CD14-positive monocyte (primary cell): ENCODE measurements around the gene KRTAP10-10. TPM values are rescaled to one million over a fixed set of nuclear protein-coding genes. Genes with fewer than 3 reads are reported as not detected.
"Not testable (repeated sequence)": the region's sequence is repeated elsewhere in the genome, so short reads cannot be mapped to it uniquely, and the experiment has no call there.

Source experiments
- DNase-seq, 3 donors: peaks; one replicate each; pipeline ENCODE4 v3.0.0-alpha.2; 2011 to 2022
- H2AFZ ChIP-seq: 2 replicates; pipeline ENCODE4 v1.6.0; 2012; ENCODE audit warnings: mild to moderate bottlenecking, low read depth, low read length, inconsistent platforms; ENCODE audit not compliant: insufficient read depth, poor library complexity, severe bottlenecking
- H3K27ac ChIP-seq, 2 donors: 1 replicate in 1 of 2; 2 replicates in 1 of 2; pipeline ENCODE4 v1.5.1; 2012 to 2013; ENCODE audit warnings: low read length in 2 of 2, control low read depth in 1 of 2, inconsistent platforms in 1 of 2, low read depth in 1 of 2, mild to moderate bottlenecking in 1 of 2
- H3K27me3 ChIP-seq, 2 donors: one replicate each; pipeline versions ENCODE4 v1.6.0 to v1.6.1; 2011 to 2013; ENCODE audit warnings: low read length in 2 of 2; ENCODE audit not compliant: control insufficient read depth in 2 of 2, insufficient read depth in 2 of 2
- H3K36me3 ChIP-seq, 2 donors: replicated peaks in 1 of 2; 1 replicate in 1 of 2; 2 replicates in 1 of 2; pipeline versions ENCODE4 v1.5.1 to v1.6.1; 2012 to 2013; ENCODE audit warnings: low read length in 2 of 2, control low read depth in 1 of 2, inconsistent platforms in 1 of 2, mild to moderate bottlenecking in 1 of 2; ENCODE audit not compliant: insufficient read depth in 2 of 2, control insufficient read depth in 1 of 2
- H3K4me1 ChIP-seq, 2 donors: 1 replicate in 1 of 2; 2 replicates in 1 of 2; pipeline versions ENCODE4 v1.5.1 to v1.6.1; 2012 to 2013; ENCODE audit warnings: low read length in 2 of 2, control low read depth in 1 of 2, inconsistent platforms in 1 of 2, mild to moderate bottlenecking in 1 of 2, moderate library complexity in 1 of 2; ENCODE audit not compliant: insufficient read depth in 2 of 2, control insufficient read depth in 1 of 2
- H3K4me2 ChIP-seq: replicated peaks from 2 replicates; pipeline ENCODE3; 2012; ENCODE audit warnings: low read length, moderate library complexity, mild to moderate bottlenecking; ENCODE audit not compliant: poor library complexity, severe bottlenecking; ENCODE audit errors: extremely low read depth
- H3K4me3 ChIP-seq, 3 experiments: fragments of 200-600 bp in 1 of 3; sonication (generic) in 1 of 3; replicated peaks in 1 of 3; 1 replicate in 2 of 3; 2 replicates in 1 of 3; pipeline ENCODE4 v1.5.1; 2011 to 2013; ENCODE audit warnings: low read length in 3 of 3, mild to moderate bottlenecking in 3 of 3, control low read depth in 2 of 3, low read depth in 2 of 3, inconsistent platforms in 1 of 3, moderate library complexity in 1 of 3
- H3K79me2 ChIP-seq: 2 replicates; pipeline ENCODE4 v1.6.0; 2012; ENCODE audit warnings: mild to moderate bottlenecking, control low read depth, inconsistent platforms, low read length, moderate library complexity; ENCODE audit not compliant: insufficient read depth
- H3K9ac ChIP-seq: 2 replicates; pipeline ENCODE4 v1.6.0; 2017; ENCODE audit warnings: low read length, mild to moderate bottlenecking; ENCODE audit not compliant: insufficient read depth, poor library complexity, severe bottlenecking
- H3K9me3 ChIP-seq, 2 donors: replicated peaks in 1 of 2; 1 replicate in 1 of 2; 2 replicates in 1 of 2; pipeline versions ENCODE4 v1.5.1 to v1.6.1; 2012 to 2013; ENCODE audit warnings: low read length in 2 of 2, control low read depth in 1 of 2; ENCODE audit not compliant: control insufficient read depth in 1 of 2, insufficient read depth in 1 of 2
- H4K20me1 ChIP-seq: 2 replicates; pipeline ENCODE4 v1.6.0; 2012; ENCODE audit warnings: mild to moderate bottlenecking, low read length, control low read depth, moderate library complexity; ENCODE audit not compliant: insufficient read depth
- H3K27ac Mint-ChIP-seq, 7 donors: one replicate each; pipeline ENCODE4 v1.8.0; 2020; ENCODE audit warnings: mild to moderate bottlenecking in 7 of 7, mixed read lengths in 7 of 7, moderate library complexity in 6 of 7, inconsistent platforms in 2 of 7
- H3K27me3 Mint-ChIP-seq, 3 donors: one replicate each; pipeline ENCODE4 v1.8.0; 2021 to 2022; ENCODE audit warnings: low read depth in 3 of 3, mild to moderate bottlenecking in 3 of 3, mixed read lengths in 3 of 3, moderate library complexity in 3 of 3, inconsistent platforms in 1 of 3
- H3K36me3 Mint-ChIP-seq, 2 donors: one replicate each; pipeline ENCODE4 v1.8.0; 2020; ENCODE audit warnings: mixed read lengths in 2 of 2, inconsistent platforms in 1 of 2, mild to moderate bottlenecking in 1 of 2
- H3K4me1 Mint-ChIP-seq: one replicate; pipeline ENCODE4 v1.8.0; 2020; ENCODE audit warnings: mild to moderate bottlenecking, mixed read lengths
- H3K4me3 Mint-ChIP-seq, 2 donors: one replicate each; pipeline ENCODE4 v1.8.0; 2020; ENCODE audit warnings: mild to moderate bottlenecking in 2 of 2, mixed read lengths in 2 of 2, moderate library complexity in 1 of 2
- H3K9me3 Mint-ChIP-seq, 7 donors: one replicate each; pipeline ENCODE4 v1.8.0; 2020 to 2022; ENCODE audit warnings: mixed read lengths in 7 of 7, mild to moderate bottlenecking in 6 of 7, moderate library complexity in 6 of 7, inconsistent platforms in 2 of 7
- CTCF ChIP-seq: fragments of 200-600 bp; IDR thresholded peaks from one replicate; pipeline ENCODE4 v1.8.0; 2022; ENCODE audit warnings: antibody characterized with exemption, mild to moderate bottlenecking
- WGBS: methylation state at CpG from one replicate; pipeline ENCODE4 v1.1.5; 2013; ENCODE audit warnings: missing lambda C conversion rate; ENCODE audit not compliant: insufficient coverage; 5-methylcytosine and 5-hydroxymethylcytosine counted together
- intact Hi-C, 2 donors: fragments of 100-400 bp; cut with micrococcal nuclease; formaldehyde crosslinking; loops; one replicate each; pipeline versions ENCODE4 v1.15.0 to v1.15.1; 2023
- polyA plus RNA-seq, 3 donors: library from polyadenylated mRNA; depleted of rRNA in 1 of 3; unstranded in 2 of 3; stranded (reverse) in 1 of 3; fragments of 300-500 nt in 2 of 3; fragments of >200 nt in 1 of 3; fragmentation: Illumina TruSeq in 2 of 3; gene quantifications; 1 replicate in 2 of 3; 2 replicates in 1 of 3; pipeline ENCODE4 v1.2.3, GENCODE V29; 2012 to 2021

Gene KRTAP10-10
- polyA plus RNA-seq, 3 donors, result not detected

- Mint-ChIP-seq H3K36me3 (no peaks in the 10 kb centered on the region), H3K27me3 (peaks cover 2 to 13% (median 6%) of the 10 kb centered on the region in 3 donors), H3K27ac (no peak overlapping the region), H3K9me3 (peaks cover 0 to 2% (median 0%) of the 10 kb centered on the region in 7 donors), H3K4me3 (no peak overlapping the region), H3K4me1 (no peaks in the 10 kb centered on the region)
- 88% methylated on average over 6 of the region's 11 CpGs for WGBS
- no peaks in the 10 kb centered on the region for H3K27me3 ChIP-seq
- no peak overlapping the region for H3K4me2 ChIP-seq
- H2AFZ ChIP-seq, result no peak overlapping the region
- no peak overlapping the region for H3K9ac ChIP-seq
- no peak overlapping the region for H3K27ac ChIP-seq
- no peaks in the 10 kb centered on the region for H4K20me1 ChIP-seq
- H3K9me3 ChIP-seq, result no peaks in the 10 kb centered on the region
- TF ChIP-seq CTCF, result no peak
- intact Hi-C loops, result no loop called here
- no peak for DNase-seq
- no peak overlapping the region for H3K4me3 ChIP-seq
- no peaks in the 10 kb centered on the region for H3K79me2 ChIP-seq
- H3K36me3 ChIP-seq, result no peaks in the 10 kb centered on the region
- H3K4me1 ChIP-seq, result no peaks in the 10 kb centered on the region
Observed at GRCh38 chr21:44598061-44598460, 39.1 kb upstream of the KRTAP10-10 start.

DNA sequence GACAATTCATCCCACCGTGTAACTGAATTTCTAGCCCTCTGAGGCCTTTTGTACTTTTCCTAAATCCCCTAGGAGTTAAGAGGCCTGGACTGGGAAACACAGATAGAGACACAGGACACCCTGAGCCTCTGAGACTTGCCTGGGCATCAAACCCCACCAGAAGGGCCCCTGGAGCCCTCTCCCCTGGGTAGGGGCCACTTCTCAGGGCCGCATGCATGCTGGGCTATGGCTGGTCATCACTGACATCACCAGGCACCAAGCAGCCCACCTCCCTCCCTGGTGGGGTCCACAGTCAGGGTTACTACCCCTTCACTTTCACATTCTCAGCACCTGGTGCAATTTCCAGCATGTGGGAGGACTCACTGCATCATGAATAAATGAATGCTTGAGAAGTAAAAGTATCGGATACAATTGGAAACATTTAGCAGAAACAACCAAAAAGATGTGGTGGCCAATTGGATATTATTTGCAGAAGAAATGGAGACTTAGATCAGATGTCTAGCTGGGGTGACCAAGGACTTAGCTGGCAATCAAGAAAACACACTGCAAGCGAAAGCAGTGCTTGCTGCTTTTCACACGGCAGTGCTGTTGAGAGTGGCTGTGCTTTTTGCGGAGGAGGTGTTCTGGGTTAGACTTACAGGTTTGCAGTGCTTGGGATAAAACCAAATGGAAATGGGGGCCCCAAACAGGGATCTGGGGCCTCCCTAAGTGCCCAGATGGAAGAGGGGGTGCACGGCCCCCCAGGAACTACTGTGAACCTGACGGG, 37.7 kb upstream of the KRTAP10-10 start:
- H3K4me3 Mint-ChIP-seq, result no peak overlapping the region
- Histone ChIP-seq H3K4me2 (no peak overlapping the region), H3K36me3 (no peaks in the 10 kb centered on the region), H3K27ac (no peak overlapping the region), H3K79me2 (no peaks in the 10 kb centered on the region), H3K9ac (no peak overlapping the region), H4K20me1 (no peaks in the 10 kb centered on the region), H2AFZ (no peak overlapping the region), H3K27me3 (no peaks in the 10 kb centered on the region), H3K4me1 (no peaks in the 10 kb centered on the region), H3K9me3 (peaks cover 0 to 3% of the 10 kb centered on the region in 2 donors), H3K4me3 (no peak overlapping the region)
- no peak for DNase-seq
- peaks cover 5 to 6% (median 6%) of the 10 kb centered on the region in 3 donors for H3K27me3 Mint-ChIP-seq
- 86% methylated on average over 5 of the region's 8 CpGs for whole genome bisulfite sequencing
- intact Hi-C loops, result no loop called here
- no peaks in the 10 kb centered on the region for H3K4me1 Mint-ChIP-seq
- no peak for TF ChIP-seq CTCF
- no peak overlapping the region for H3K27ac Mint-ChIP-seq
- H3K9me3 Mint-ChIP-seq, result peaks cover 0 to 11% (median 5%) of the 10 kb centered on the region in 7 donors
- H3K36me3 Mint-ChIP-seq, result no peaks in the 10 kb centered on the region

GRCh38 chr21:44600118-44600978, 36.8 kb upstream of the KRTAP10-10 start, which contains the start of gene KRTAP10-7:
TSS of gene KRTAP10-7 (plus strand) at chr21:44600597. CDS start at chr21:44600622, 25 bp downstream.
- not testable (repeated sequence) for H3K4me2 ChIP-seq

More at GRCh38 chr21:44600118-44600978, 36.8 kb upstream of the KRTAP10-10 start, which contains the start of gene KRTAP10-7:
- H3K27ac ChIP-seq, H3K27ac Mint-ChIP-seq, H3K9ac ChIP-seq, H3K9me3 ChIP-seq, H3K4me1 ChIP-seq, H2AFZ ChIP-seq, DNase-seq, H3K27me3 Mint-ChIP-seq, H3K4me3 ChIP-seq, H3K36me3 Mint-ChIP-seq, H3K79me2 ChIP-seq, intact Hi-C loops, H3K4me3 Mint-ChIP-seq, H3K36me3 ChIP-seq, H3K4me1 Mint-ChIP-seq, H3K27me3 ChIP-seq, H4K20me1 ChIP-seq: not testable (repeated sequence)
- peaks cover 0 to 11% (median 6%) of the 10 kb centered on the region in 7 donors for H3K9me3 Mint-ChIP-seq
- 82% methylated on average over 12 of the region's 23 CpGs for WGBS
